ENCODE data around the gene FSTL4. TPM values are rescaled to one million over a fixed set of nuclear protein-coding genes. Genes with fewer than 3 reads are reported as not detected.

The FSTL4 gene
- polyA plus RNA-seq, 1 of the 3 experiments (the other 2 are of a cell fraction), result not detected

DNA sequence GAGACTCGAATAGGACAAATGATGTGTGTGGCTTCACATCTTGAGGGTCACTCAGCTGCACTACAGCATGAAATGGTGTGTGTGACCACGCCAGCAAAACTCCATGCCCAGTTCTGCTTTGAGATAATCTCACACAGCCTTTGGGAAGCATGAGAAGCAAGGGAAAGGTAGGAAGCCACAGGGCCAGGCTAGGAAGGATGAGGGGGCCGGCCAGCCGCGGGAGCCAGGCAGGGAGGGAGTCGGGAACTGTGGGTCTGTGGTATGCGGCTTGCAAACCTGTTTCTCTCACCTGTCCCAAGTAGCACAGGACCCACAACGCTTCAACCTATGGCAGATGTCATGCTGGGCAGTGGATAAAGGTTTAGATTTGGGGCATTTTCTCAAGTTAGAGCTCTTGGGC lies 418.5 kb downstream of the FSTL4 start:
- WGBS (ENCODE audit: low lambda C conversion rate), result 59% methylated on average over 6 of the region's 8 CpGs
- Histone ChIP-seq H3K4me1 (ENCODE audit: control insufficient read depth in 1 of 2, insufficient read depth in 2 of 2, low read depth in 1 of 2, low read length in 1 of 2) (no peaks in the 10 kb centered on the region), H3K27ac (ENCODE audit: low read depth in 2 of 2, low read length in 1 of 2) (no peak overlapping the region), H2AFZ (ENCODE audit: low read depth) (no peak overlapping the region), H3K79me2 (ENCODE audit: insufficient read depth) (no peaks in the 10 kb centered on the region), H3K9me2 (no peaks in the 10 kb centered on the region), H3K9ac (no peak overlapping the region), H3K9me3 (no peaks in the 10 kb centered on the region), H3K4me3 (ENCODE audit: low read depth in 2 of 2, low read length in 1 of 2) (no peak overlapping the region), H3K36me3 (replicated peaks in 1 of 2; ENCODE audit: control insufficient read depth in 1 of 2, insufficient read depth in 2 of 2, low read length in 1 of 2) (no peaks in the 10 kb centered on the region), H3K4me2 (no peak overlapping the region), H3F3A (replicated peaks; ENCODE audit: insufficient read depth) (no peaks in the 10 kb centered on the region), H4K20me1 (ENCODE audit: insufficient read depth) (no peaks in the 10 kb centered on the region), H3K27me3 (ENCODE audit: insufficient read depth) (no peaks in the 10 kb centered on the region; the same call in 1 of the 2 replicates)
- ChIA-PET CTCF (no interaction called here), POLR2A (no interaction called here)
- TF ChIP-seq RXRA (IDR thresholded peaks at IDR 0.05; ENCODE audit: borderline replicate concordance, low read depth) (no peak), ELF1 (IDR thresholded peaks at IDR 0.05) (no peak), EZH2phosphoT487 (IDR thresholded peaks at IDR 0.05; ENCODE audit: borderline replicate concordance, low read depth) (no peak), SMC3 (IDR thresholded peaks at IDR 0.05; ENCODE audit: low read depth, low read length) (no peak), RAD21 (IDR thresholded peaks at IDR 0.05; ENCODE audit: low read length) (no peak), RCOR1 (IDR thresholded peaks at IDR 0.05; ENCODE audit: low read length) (no peak), TCF12 (IDR thresholded peaks at IDR 0.05) (no peak), RFX5 (IDR thresholded peaks at IDR 0.05; ENCODE audit: low read length) (no peak), TEAD4 (IDR thresholded peaks at IDR 0.05; ENCODE audit: borderline replicate concordance, insufficient read depth) (no peak), FOXM1 (IDR thresholded peaks at IDR 0.05; ENCODE audit: low read depth) (no peak), POLR2AphosphoS5 (IDR thresholded peaks at IDR 0.05; ENCODE audit: low read depth, low read length) (no peak), YY1 (IDR thresholded peaks at IDR 0.05; ENCODE audit: low read depth) (no peak), EP300 (IDR thresholded peaks at IDR 0.05; ENCODE audit: borderline replicate concordance in 1 of 2, low read depth in 1 of 2, low read length in 1 of 2) (no peak)
- TF ChIP-seq, protein P1, sequence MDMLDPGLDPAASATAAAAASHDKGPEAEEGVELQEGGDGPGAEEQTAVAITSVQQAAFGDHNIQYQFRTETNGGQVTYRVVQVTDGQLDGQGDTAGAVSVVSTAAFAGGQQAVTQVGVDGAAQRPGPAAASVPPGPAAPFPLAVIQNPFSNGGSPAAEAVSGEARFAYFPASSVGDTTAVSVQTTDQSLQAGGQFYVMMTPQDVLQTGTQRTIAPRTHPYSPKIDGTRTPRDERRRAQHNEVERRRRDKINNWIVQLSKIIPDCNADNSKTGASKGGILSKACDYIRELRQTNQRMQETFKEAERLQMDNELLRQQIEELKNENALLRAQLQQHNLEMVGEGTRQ (IDR thresholded peaks at IDR 0.05; ENCODE audit: borderline replicate concordance, low read depth, low read length), result no peak
- TF ChIP-seq, protein P2, sequence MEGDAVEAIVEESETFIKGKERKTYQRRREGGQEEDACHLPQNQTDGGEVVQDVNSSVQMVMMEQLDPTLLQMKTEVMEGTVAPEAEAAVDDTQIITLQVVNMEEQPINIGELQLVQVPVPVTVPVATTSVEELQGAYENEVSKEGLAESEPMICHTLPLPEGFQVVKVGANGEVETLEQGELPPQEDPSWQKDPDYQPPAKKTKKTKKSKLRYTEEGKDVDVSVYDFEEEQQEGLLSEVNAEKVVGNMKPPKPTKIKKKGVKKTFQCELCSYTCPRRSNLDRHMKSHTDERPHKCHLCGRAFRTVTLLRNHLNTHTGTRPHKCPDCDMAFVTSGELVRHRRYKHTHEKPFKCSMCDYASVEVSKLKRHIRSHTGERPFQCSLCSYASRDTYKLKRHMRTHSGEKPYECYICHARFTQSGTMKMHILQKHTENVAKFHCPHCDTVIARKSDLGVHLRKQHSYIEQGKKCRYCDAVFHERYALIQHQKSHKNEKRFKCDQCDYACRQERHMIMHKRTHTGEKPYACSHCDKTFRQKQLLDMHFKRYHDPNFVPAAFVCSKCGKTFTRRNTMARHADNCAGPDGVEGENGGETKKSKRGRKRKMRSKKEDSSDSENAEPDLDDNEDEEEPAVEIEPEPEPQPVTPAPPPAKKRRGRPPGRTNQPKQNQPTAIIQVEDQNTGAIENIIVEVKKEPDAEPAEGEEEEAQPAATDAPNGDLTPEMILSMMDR (IDR thresholded peaks at IDR 0.05), result no peak
- TF ChIP-seq, protein P3, sequence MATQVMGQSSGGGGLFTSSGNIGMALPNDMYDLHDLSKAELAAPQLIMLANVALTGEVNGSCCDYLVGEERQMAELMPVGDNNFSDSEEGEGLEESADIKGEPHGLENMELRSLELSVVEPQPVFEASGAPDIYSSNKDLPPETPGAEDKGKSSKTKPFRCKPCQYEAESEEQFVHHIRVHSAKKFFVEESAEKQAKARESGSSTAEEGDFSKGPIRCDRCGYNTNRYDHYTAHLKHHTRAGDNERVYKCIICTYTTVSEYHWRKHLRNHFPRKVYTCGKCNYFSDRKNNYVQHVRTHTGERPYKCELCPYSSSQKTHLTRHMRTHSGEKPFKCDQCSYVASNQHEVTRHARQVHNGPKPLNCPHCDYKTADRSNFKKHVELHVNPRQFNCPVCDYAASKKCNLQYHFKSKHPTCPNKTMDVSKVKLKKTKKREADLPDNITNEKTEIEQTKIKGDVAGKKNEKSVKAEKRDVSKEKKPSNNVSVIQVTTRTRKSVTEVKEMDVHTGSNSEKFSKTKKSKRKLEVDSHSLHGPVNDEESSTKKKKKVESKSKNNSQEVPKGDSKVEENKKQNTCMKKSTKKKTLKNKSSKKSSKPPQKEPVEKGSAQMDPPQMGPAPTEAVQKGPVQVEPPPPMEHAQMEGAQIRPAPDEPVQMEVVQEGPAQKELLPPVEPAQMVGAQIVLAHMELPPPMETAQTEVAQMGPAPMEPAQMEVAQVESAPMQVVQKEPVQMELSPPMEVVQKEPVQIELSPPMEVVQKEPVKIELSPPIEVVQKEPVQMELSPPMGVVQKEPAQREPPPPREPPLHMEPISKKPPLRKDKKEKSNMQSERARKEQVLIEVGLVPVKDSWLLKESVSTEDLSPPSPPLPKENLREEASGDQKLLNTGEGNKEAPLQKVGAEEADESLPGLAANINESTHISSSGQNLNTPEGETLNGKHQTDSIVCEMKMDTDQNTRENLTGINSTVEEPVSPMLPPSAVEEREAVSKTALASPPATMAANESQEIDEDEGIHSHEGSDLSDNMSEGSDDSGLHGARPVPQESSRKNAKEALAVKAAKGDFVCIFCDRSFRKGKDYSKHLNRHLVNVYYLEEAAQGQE (IDR thresholded peaks at IDR 0.05; ENCODE audit: low read depth, low read length), result no peak
- TF ChIP-seq, protein P4, sequence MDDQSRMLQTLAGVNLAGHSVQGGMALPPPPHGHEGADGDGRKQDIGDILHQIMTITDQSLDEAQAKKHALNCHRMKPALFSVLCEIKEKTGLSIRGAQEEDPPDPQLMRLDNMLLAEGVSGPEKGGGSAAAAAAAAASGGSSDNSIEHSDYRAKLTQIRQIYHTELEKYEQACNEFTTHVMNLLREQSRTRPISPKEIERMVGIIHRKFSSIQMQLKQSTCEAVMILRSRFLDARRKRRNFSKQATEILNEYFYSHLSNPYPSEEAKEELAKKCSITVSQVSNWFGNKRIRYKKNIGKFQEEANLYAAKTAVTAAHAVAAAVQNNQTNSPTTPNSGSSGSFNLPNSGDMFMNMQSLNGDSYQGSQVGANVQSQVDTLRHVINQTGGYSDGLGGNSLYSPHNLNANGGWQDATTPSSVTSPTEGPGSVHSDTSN (IDR thresholded peaks at IDR 0.05), result no peak
- TF ChIP-seq, protein P5, sequence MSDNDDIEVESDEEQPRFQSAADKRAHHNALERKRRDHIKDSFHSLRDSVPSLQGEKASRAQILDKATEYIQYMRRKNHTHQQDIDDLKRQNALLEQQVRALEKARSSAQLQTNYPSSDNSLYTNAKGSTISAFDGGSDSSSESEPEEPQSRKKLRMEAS (IDR thresholded peaks at IDR 0.05; ENCODE audit: low read depth), result no peak
- DNase-seq, result no peak

Measured in SK-N-SH (cell line).